Activated T-helper 2 cell treated with anti-CD3 and anti-CD28 coated beads, Interferon-gamma antibody, Interleukin-2, Interleukin-4, amounts not matched to agents 10 μg/mL and 5 μg/mL and 100 μg/mL, durations not matched to agents 14 hours and 24 hours and 36 hours (primary cell): ENCODE measurements around the gene TCF15. TPM values are rescaled to one million over a fixed set of nuclear protein-coding genes. Genes with fewer than 3 reads are reported as not detected.

Source experiments
- DNase-seq: peaks from one replicate; pipeline ENCODE4 v3.0.0; 2021; ENCODE audit warnings: low spot score
- H3K27ac Mint-ChIP-seq: one replicate; pipeline ENCODE4 v1.8.0; 2021; ENCODE audit warnings: mixed read lengths
- H3K27me3 Mint-ChIP-seq: one replicate; pipeline ENCODE4 v1.8.0; 2021; ENCODE audit warnings: low read depth, mixed read lengths
- H3K36me3 Mint-ChIP-seq: one replicate; pipeline ENCODE4 v1.8.0; 2021; ENCODE audit warnings: low read depth, mixed read lengths
- H3K4me1 Mint-ChIP-seq: one replicate; pipeline ENCODE4 v1.8.0; 2021; ENCODE audit warnings: low read depth, mixed read lengths
- H3K4me3 Mint-ChIP-seq: one replicate; pipeline ENCODE4 v1.8.0; 2021; ENCODE audit warnings: low read depth, mild to moderate bottlenecking, moderate library complexity, mixed read lengths
- H3K9me3 Mint-ChIP-seq: one replicate; pipeline ENCODE4 v1.8.0; 2021; ENCODE audit warnings: mixed read lengths
- intact Hi-C: fragments of 100-400 bp; cut with micrococcal nuclease; formaldehyde crosslinking; loops from one replicate; pipeline ENCODE4 v1.15.1; 2023
- total RNA-seq: library from RNA; stranded (reverse); gene quantifications from 2 replicates; pipeline ENCODE4 v1.2.3, GENCODE V29; 2022

The TCF15 gene
- total RNA-seq, 1 donor from 2014 or later, result not detected

DNA sequence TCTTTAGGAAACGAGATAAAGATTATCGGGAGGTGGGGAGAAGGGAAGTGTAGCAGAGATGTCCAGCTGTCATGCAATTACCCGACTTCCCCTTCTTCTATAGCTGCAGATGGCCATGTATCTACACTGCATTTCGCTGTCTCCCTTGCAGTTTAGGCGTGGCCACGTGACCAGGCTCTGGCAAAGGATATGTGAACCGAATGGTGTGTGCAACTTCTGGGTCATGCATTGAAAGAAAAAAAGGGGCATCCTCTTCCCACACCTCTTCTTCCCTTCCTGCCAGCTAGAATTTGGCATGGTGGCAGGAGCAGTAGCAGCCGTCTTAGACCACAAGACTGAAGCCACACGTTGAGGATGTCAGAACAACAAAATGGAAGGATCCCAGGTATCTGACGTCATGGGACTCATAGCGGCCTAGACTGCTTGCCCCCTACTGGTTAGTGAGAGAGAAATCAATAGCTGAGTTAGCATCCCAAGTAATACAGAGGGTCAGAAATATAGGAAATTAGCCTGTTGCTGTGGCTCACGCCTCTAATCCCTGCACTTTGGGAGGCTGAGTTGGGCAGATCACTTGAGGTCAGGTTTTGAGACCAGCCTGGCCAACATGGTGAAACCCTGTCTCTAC, 32.8 kb downstream of the TCF15 start:
- Mint-ChIP-seq H3K4me1 (no peaks in the 10 kb centered on the region), H3K9me3 (no peaks in the 10 kb centered on the region), H3K4me3 (no peak overlapping the region), H3K27me3 (peaks cover 10% of the 10 kb centered on the region), H3K36me3 (no peaks in the 10 kb centered on the region), H3K27ac (no peak overlapping the region)
- intact Hi-C loops, result no loop called here
- no peak for DNase-seq

DNA sequence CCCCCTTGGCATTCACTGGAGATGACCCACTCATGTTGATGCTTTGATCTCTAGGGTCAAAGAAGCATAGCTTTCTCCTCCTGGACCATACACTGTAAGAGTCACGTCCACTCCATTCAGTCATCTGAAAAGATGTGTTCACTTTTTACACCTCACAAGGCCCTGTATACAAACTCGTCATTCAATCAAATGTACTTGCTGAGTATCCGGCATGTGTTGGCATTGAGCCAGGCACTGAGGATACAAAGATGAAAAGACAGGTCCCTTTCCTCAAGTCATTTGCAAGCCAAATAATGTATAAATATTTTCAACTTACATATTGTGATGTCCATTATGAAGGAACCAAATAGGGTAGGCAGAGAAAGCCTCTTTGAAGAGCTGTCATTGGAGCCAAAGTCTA, 34.0 kb downstream of the TCF15 start:
- no peak for DNase-seq
- Mint-ChIP-seq H3K4me3 (no peak overlapping the region), H3K27me3 (peaks cover 18% of the 10 kb centered on the region), H3K9me3 (no peaks in the 10 kb centered on the region), H3K27ac (no peak overlapping the region), H3K36me3 (no peaks in the 10 kb centered on the region), H3K4me1 (no peaks in the 10 kb centered on the region)
- intact Hi-C loops, result no loop called here

DNA sequence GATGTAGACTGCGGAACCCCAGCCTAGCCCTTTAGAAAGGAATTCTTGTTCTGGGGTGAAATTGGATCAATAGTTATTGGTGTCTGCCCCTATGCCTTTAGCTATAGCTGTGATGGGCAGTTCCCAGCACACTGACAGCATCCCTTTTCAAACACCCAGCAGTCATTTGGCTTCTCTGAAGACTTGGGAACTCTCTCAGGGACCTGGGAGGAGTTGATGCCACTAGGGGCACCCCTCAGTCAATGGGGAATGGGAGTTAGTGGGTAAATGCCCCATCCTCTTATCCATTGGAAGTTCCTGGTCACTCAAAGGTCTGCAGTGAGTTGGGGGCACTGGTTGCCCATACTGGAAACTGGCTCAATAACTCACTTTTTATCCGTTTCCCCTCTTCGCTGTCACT, 34.9 kb downstream of the TCF15 start:
- Mint-ChIP-seq H3K4me3 (no peak overlapping the region), H3K27me3 (peaks cover 18% of the 10 kb centered on the region), H3K9me3 (no peaks in the 10 kb centered on the region), H3K4me1 (no peaks in the 10 kb centered on the region), H3K27ac (no peak overlapping the region), H3K36me3 (no peaks in the 10 kb centered on the region)
- DNase-seq, result no peak
- intact Hi-C loops, result no loop called here

DNA sequence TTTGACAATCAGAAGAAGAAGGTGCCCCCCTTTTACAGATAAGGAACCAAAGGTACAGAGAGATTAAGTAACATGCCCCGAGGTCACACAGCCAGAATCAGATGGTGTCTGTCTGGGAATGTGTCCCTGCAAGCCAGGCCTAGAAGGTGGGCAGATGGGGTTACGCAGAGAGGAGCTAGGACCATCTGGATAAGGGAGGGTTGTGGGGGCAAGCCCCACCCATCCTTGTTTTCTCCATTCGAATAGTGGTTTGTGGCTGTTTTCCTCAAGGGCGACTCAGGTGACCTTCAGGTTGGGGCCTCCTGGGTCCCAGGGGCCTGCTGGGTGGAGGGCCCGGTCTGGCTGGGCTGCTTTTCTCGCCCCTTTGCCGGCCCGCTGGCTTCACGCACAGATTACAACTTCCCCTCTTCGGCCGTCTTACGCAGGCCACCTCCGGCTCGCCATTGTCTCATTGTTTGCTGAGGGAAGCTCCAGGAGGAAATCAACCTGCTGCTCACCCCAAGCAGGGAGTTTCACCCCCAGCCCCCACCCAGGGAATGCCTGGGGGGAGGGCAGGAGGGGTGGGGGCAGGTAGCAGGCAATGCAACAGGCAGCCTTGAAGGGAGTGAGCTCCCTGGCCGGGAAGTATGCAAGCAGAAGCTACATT, 35.7 kb downstream of the TCF15 start:
- peaks cover 18% of the 10 kb centered on the region for H3K27me3 Mint-ChIP-seq
- no peak for DNase-seq
- intact Hi-C loops, result no loop called here
- no peaks in the 10 kb centered on the region for H3K9me3 Mint-ChIP-seq
- no peaks in the 10 kb centered on the region for H3K36me3 Mint-ChIP-seq
- H3K27ac Mint-ChIP-seq, result no peak overlapping the region
- no peaks in the 10 kb centered on the region for H3K4me1 Mint-ChIP-seq
- no peak overlapping the region for H3K4me3 Mint-ChIP-seq

DNA sequence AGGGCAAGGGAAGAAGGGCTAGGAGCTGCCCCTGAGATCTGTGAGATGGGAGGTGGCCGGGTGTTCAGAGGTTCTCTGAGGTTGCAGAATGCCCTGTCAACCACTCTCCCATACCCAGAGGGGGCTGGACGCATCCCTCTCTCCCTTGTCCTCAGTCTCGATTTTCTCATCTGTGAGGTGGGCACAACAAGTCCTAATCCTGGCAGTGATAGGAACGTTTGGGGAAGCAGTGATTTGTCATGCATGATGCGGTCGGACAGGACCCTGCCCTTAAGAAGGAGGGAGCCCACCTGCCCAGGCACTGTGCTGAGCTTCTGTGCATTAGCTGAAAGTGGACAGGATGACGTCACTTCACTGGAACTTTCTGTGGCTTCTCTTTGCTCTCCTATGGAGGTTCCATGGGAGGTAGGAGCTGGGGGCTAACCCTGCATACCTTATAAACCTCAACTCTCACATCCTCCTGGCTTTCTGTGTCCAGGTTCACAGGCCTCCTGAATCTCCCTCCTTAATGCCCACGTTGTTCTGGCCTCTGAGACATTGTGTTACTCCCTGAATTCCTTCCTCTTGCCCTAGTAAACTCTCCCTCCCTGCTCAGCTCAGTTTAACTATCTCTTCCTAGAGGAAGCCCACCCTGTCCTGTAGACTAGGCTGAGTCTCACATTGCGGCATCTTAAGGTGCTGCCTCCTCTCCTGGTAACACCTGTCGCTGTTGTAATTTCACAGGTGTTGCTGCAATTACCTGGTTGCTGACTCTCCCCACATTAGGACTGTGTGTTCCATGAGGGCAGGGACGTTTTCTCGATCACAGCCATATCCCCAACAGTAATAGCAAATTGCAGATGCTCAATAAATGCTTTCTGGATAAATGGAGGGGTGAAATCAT, 36.5 kb downstream of the TCF15 start:
- intact Hi-C loops, result no loop called here
- peaks cover 21% of the 10 kb centered on the region for H3K27me3 Mint-ChIP-seq
- no peaks in the 10 kb centered on the region for H3K4me1 Mint-ChIP-seq
- no peak overlapping the region for H3K27ac Mint-ChIP-seq
- no peak for DNase-seq
- no peak overlapping the region for H3K4me3 Mint-ChIP-seq
- H3K9me3 Mint-ChIP-seq, result no peaks in the 10 kb centered on the region
- no peaks in the 10 kb centered on the region for H3K36me3 Mint-ChIP-seq

DNA sequence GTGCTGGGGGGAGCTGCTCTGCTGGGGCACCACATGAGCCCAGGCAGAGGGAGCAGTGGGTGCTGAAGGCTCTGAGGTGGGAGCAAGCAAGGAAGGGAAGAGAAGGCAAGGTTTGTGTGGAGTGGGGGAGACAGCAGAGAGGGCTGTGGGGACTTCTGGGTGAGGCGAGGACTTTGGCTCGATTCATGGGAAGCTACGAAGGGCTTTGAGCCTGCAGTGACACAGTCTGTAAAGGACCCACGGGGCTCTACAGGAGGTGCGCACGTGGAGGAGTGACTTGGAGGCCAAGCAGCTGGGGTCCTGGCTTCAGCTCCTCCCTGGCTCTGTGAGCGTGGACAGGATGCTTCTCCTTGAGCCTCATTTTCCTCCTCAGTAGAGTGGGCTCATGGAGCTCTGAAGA, 37.4 kb downstream of the TCF15 start:
- no peaks in the 10 kb centered on the region for H3K4me1 Mint-ChIP-seq
- no peaks in the 10 kb centered on the region for H3K9me3 Mint-ChIP-seq
- no peaks in the 10 kb centered on the region for H3K36me3 Mint-ChIP-seq
- peaks cover 23% of the 10 kb centered on the region for H3K27me3 Mint-ChIP-seq
- DNase-seq, result no peak
- intact Hi-C loops, result no loop called here
- H3K4me3 Mint-ChIP-seq, result no peak overlapping the region
- no peak overlapping the region for H3K27ac Mint-ChIP-seq

DNA sequence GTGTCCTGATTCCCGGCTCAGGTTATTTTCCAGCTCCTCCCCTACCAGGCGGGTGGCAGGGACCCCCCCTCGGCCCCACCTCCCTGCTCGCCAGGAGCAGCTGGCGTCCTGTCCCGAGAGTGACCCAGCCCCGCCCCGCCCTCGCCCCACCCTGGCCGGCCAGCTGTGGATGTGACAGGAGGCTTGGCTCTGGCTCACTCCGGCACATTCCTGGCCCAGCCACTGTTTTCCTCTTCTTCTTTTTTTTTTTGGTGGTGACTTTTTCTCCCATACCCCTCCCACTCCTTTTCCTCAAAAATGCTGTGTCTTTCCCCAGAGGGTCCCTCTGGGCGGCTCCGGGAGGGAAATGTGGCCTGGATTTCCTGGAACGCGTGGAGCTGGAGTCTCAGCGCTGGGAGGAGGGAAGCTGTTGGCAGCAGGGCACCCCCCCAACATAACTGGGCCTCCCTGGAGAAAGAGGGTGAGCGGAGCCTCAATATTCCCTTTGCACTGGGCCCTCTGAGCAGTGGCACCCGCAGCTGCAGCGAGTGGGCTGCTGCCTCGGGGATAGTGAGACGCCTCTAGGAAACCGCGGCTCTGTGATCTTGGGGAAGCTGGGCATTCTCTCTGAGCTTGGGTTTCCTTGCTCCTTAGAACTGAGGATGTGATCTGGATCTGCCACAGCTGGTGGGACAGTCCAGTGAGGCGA, 38.2 kb downstream of the TCF15 start:
- Mint-ChIP-seq H3K27ac (no peak overlapping the region), H3K36me3 (no peaks in the 10 kb centered on the region), H3K9me3 (no peaks in the 10 kb centered on the region), H3K4me3 (no peak overlapping the region), H3K27me3 (peaks cover 29% of the 10 kb centered on the region), H3K4me1 (no peaks in the 10 kb centered on the region)
- intact Hi-C loops, result no loop called here
- no peak for DNase-seq

DNA sequence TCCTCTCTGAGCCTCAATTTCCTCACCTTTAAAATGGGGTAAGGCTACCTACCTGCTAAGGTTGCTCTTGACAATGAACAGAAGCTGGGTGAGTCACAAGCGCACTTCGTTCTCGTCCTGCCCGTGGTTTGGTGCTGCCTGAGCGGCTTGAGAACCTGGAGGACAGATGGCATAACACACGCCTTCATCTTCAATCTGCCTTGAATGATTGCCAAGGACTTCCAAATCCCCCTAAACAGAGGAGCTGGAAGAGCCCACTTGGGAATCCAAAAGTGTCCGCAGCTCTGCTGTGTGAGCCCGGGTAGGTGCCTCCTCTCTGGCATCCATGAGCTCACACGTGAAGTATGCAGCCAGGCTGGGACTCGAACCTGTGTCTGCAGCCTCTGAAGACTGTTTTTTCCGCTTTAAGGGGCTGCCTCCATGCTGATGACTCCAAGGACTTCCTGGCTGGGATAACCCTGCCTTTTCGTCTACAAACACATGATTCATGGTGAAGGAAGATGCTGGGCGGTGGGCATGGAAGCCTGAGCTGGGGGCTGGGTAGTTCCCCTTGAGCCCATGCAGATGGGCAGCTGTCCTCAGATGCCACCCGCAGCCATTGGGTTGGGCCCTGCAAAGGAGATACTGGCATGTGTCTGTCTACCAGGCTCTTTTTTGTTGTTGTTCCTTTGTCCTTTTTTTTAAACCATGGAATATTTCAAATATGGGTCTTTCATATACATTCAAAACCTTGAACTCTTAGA, 41.3 kb downstream of the TCF15 start:
- Mint-ChIP-seq H3K36me3 (no peaks in the 10 kb centered on the region), H3K9me3 (no peaks in the 10 kb centered on the region), H3K4me3 (no peak overlapping the region), H3K27me3 (peaks cover 27% of the 10 kb centered on the region), H3K27ac (no peak overlapping the region), H3K4me1 (no peaks in the 10 kb centered on the region)
- no peak for DNase-seq
- intact Hi-C loops, result no loop called here

DNA sequence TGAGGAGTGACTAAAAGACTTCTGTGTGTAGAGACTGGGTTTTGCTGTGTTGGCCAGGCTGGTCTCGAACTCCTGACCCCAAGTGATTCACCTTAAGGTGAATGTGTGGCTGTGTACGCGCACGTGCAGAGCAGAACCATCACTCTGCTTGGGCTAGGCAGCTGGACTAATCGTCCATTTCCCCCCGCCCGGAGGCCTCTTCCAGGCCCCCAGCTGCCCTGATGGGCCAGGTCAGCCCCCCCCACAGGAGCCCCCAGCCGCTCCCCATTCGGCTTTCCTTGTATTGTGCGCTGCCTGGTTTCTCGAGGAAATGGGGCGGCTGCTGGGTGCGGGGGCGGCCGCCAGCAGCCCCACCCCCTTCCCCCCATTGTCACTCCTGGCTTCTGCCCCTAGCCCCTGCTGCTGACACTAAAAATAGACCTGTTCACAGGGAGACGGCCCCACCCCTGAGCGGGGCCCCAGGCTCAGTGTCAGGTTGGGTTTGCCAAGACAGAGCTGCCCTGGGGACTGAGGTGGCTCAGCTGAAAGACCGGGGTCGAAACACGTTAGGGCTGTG, 41.9 kb downstream of the TCF15 start:
- Mint-ChIP-seq H3K27ac (no peak overlapping the region), H3K4me3 (no peak overlapping the region), H3K4me1 (no peaks in the 10 kb centered on the region), H3K9me3 (no peaks in the 10 kb centered on the region), H3K36me3 (no peaks in the 10 kb centered on the region), H3K27me3 (peaks cover 25% of the 10 kb centered on the region)
- DNase-seq, result no peak
- intact Hi-C loops, result no loop called here

DNA sequence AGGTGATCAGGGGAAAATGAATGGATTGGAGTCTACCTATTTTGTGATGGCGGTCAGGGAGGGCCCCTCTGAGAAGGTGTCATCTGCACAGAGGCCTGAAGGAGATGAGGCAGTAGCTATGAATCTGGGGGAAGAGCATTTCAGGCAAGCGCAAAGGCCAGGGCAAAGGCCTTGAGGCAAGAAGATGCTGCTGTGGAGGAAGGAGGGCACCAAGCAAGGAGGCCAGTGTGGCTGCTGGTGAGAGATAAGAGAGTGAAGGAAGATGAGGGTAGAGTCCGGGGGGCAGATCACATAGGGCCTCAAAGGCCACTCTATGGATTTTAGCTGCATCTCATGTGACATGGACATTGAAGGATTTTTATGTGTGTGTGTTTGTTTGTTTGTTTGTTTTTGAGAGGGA, 45.9 kb downstream of the TCF15 start:
- H3K27ac Mint-ChIP-seq, result no peak overlapping the region
- no peak for DNase-seq
- intact Hi-C loops, result loop anchor here (5.0 kb wide), 1 partner anchor 163 kb away; no protein-coding TSS in a partner anchor

DNA sequence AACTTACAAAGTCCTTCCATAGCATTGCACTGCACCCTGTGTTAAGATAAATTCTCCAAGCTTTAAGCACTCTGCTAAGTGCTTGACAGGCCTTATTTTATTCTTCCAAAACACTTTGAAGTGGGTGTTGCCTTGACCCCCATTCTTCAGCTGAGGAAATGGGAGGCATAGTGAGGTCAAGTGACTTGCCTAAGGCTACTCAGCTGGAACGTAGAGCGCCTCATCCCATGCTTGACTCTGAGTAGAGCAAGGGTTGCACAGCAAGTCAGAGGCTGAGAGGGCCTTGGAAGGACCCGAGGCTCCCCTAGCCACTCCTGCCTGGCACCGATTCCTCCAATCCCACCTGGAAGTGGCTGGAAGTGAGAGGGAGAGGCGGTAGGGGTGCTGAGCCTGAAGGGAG, 46.9 kb downstream of the TCF15 start:
- Mint-ChIP-seq H3K9me3 (no peaks in the 10 kb centered on the region), H3K27ac (no peak overlapping the region), H3K4me3 (no peak overlapping the region), H3K27me3 (peaks cover 12% of the 10 kb centered on the region), H3K4me1 (no peaks in the 10 kb centered on the region), H3K36me3 (no peaks in the 10 kb centered on the region)
- intact Hi-C loops, result loop anchor here (5.0 kb wide), 1 partner anchor 164 kb away; no protein-coding TSS in a partner anchor
- no peak for DNase-seq

More for the DNA sequence above, 45.9 kb downstream of the TCF15 start:
- Mint-ChIP-seq H3K9me3 (no peaks in the 10 kb centered on the region), H3K4me1 (no peaks in the 10 kb centered on the region), H3K4me3 (no peak overlapping the region), H3K36me3 (no peaks in the 10 kb centered on the region), H3K27me3 (peaks cover 17% of the 10 kb centered on the region)
